Keratinocyte (primary cell): Measurements from ENCODE around the gene TGFBI. TPM values are rescaled to one million over a fixed set of nuclear protein-coding genes. Genes with fewer than 3 reads are reported as not detected.

ENCODE experiments used
- DNase-seq: peaks from one replicate; pipeline ENCODE4 v3.0.0-alpha.2; 2011; ENCODE audit warnings: low read depth, missing footprints, low spot score
- FAIRE-seq: peaks from 2 replicates; lab custom pipeline; 2011; peaks lifted over from hg19 to GRCh38; lab: Jason Lieb, UNC
- H2AFZ ChIP-seq: 2 replicates; pipeline ENCODE4 v1.6.0; 2012; ENCODE audit warnings: low read length, control low read depth, inconsistent platforms; ENCODE audit not compliant: control insufficient read depth
- H3K27ac ChIP-seq: 2 replicates; pipeline ENCODE4 v1.5.1; 2011; ENCODE audit warnings: low read length; ENCODE audit not compliant: control insufficient read depth, insufficient read depth
- H3K27me3 ChIP-seq: 3 replicates; pipeline ENCODE4 v1.6.0; 2011; ENCODE audit warnings: low read length; ENCODE audit not compliant: control insufficient read depth, insufficient read depth; ENCODE audit errors: extremely low read depth
- H3K36me3 ChIP-seq, 2 experiments: 2 replicates in 1 of 2; 3 replicates in 1 of 2; pipeline ENCODE4 v1.5.1; 2011; ENCODE audit warnings: low read length in 2 of 2, mild to moderate bottlenecking in 1 of 2; ENCODE audit not compliant: control insufficient read depth in 2 of 2, insufficient read depth in 2 of 2; ENCODE audit errors: extremely low read depth in 1 of 2
- H3K4me1 ChIP-seq: 3 replicates; pipeline ENCODE4 v1.5.1; 2011; ENCODE audit warnings: low read length; ENCODE audit not compliant: control insufficient read depth, insufficient read depth; ENCODE audit errors: extremely low read depth
- H3K4me2 ChIP-seq: 3 replicates; pipeline ENCODE4 v1.6.0; 2011; ENCODE audit warnings: low read depth, low read length; ENCODE audit not compliant: control insufficient read depth, insufficient read depth; ENCODE audit errors: extremely low read depth
- H3K4me3 ChIP-seq, 3 experiments: fragments of 200-600 bp in 1 of 3; sonication (generic) in 1 of 3; 2 replicates in 2 of 3; 3 replicates in 1 of 3; pipeline ENCODE4 v1.5.1; 2011 to 2016; ENCODE audit warnings: low read length in 3 of 3, mild to moderate bottlenecking in 3 of 3, control low read depth in 2 of 3, inconsistent platforms in 1 of 3, low read depth in 1 of 3, mixed read lengths in 1 of 3, mixed run types in 1 of 3, moderate library complexity in 1 of 3; ENCODE audit not compliant: control insufficient read depth in 2 of 3, insufficient read depth in 2 of 3; ENCODE audit errors: extremely low read depth in 1 of 3
- H3K79me2 ChIP-seq: 2 replicates; pipeline ENCODE4 v1.6.0; 2012; ENCODE audit warnings: low read length; ENCODE audit not compliant: control insufficient read depth, insufficient read depth
- H3K9ac ChIP-seq: 3 replicates; pipeline ENCODE4 v1.6.0; 2011; ENCODE audit warnings: low read length; ENCODE audit not compliant: control insufficient read depth, insufficient read depth; ENCODE audit errors: extremely low read depth
- H3K9me1 ChIP-seq: 3 replicates; pipeline ENCODE4 v1.6.0; 2011; ENCODE audit warnings: low read length; ENCODE audit not compliant: control insufficient read depth, insufficient read depth; ENCODE audit errors: extremely low read depth
- H3K9me3 ChIP-seq: 2 replicates; pipeline ENCODE4 v1.5.1; 2012; ENCODE audit warnings: low read depth, low read length; ENCODE audit not compliant: control insufficient read depth
- H4K20me1 ChIP-seq: 3 replicates; pipeline ENCODE4 v1.6.0; 2011; ENCODE audit warnings: low read length; ENCODE audit not compliant: control insufficient read depth, insufficient read depth; ENCODE audit errors: extremely low read depth
- EZH2 ChIP-seq: IDR thresholded peaks from one replicate; pipeline ENCODE4 v1.6.1; 2012; ENCODE audit warnings: inconsistent platforms, mild to moderate bottlenecking, low read length, moderate library complexity
- dilution Hi-C: fragments of 300-500 bp; cut with MboI; formaldehyde crosslinking; loops from one replicate; pipeline ENCODE4 v1.7.0; 2020; ENCODE audit warnings: low sequenced_read_pairs; ENCODE audit not compliant: extremely low pct_ligation_motif_present
- polyA plus RNA-seq, 5 experiments: library from polyadenylated mRNA; depleted of rRNA in 3 of 5; stranded (reverse) in 3 of 5; stranded (forward) in 1 of 5; unstranded in 1 of 5; fragments of >200 nt; gene quantifications; 1 replicate in 1 of 5; 2 replicates in 3 of 5; 3 replicates in 1 of 5; pipeline versions ENCODE4 v1.2.1 to v1.2.3, GENCODE V29; 2011 to 2012; ENCODE audit warnings: missing spikeins in 2 of 5, low read depth in 1 of 5, low replicate concordance in 1 of 5
- TF ChIP-seq, protein P1 (sequence below), 3 experiments: IDR thresholded peaks in 1 of 3; conservative IDR thresholded peaks in 1 of 3; optimal IDR thresholded peaks in 1 of 3; 2 replicates in 2 of 3; 3 replicates in 1 of 3; pipeline versions ENCODE3 to v1.5.1; 2011; ENCODE audit warnings: low read length in 3 of 3, mild to moderate bottlenecking in 3 of 3, moderate library complexity in 2 of 3, control low read depth in 1 of 3, inconsistent platforms in 1 of 3; ENCODE audit not compliant: insufficient read depth in 2 of 3; ENCODE audit errors: extremely low read depth in 1 of 3

Gene TGFBI
- polyA plus RNA-seq, 1 donor (not counting 4 experiments of a cell fraction or from before 2014, with no cell fraction given): 270 TPM

DNA sequence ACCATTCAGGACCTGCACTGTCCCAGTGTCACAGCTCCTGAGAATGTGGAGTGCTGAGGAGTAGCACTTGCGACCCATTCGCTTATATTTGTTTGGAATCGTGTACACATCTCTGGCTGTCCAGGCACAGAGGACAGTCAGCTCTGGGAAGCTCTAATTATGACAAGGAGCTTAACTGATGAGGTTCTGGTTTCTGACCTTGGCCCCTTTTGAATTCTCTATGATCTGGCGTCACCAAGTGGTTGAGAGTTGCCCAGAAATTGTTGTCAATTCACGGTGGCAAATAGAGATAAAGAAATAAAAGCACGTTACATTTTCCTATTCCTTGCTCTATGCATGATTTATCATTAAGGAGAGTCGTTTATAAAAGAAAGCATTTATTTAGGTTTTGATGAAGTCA, 39.1 kb upstream of the TGFBI start:
- H3K4me3 ChIP-seq: no peak overlapping the region
- TF ChIP-seq EZH2: no peak
- TF ChIP-seq, protein P1, sequence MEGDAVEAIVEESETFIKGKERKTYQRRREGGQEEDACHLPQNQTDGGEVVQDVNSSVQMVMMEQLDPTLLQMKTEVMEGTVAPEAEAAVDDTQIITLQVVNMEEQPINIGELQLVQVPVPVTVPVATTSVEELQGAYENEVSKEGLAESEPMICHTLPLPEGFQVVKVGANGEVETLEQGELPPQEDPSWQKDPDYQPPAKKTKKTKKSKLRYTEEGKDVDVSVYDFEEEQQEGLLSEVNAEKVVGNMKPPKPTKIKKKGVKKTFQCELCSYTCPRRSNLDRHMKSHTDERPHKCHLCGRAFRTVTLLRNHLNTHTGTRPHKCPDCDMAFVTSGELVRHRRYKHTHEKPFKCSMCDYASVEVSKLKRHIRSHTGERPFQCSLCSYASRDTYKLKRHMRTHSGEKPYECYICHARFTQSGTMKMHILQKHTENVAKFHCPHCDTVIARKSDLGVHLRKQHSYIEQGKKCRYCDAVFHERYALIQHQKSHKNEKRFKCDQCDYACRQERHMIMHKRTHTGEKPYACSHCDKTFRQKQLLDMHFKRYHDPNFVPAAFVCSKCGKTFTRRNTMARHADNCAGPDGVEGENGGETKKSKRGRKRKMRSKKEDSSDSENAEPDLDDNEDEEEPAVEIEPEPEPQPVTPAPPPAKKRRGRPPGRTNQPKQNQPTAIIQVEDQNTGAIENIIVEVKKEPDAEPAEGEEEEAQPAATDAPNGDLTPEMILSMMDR (optimal IDR thresholded peaks at IDR 0.05 in 1 of 3, IDR thresholded peaks at IDR 0.05 in 1 of 3, conservative IDR thresholded peaks at IDR 0.05 in 1 of 3; ENCODE audit: extremely low read depth in 1 of 3, insufficient read depth in 2 of 3, low read length in 3 of 3): no peak
- DNase-seq (no peak), FAIRE-seq (peak; percentile 23)
- H4K20me1 ChIP-seq: no peaks in the 10 kb centered on the region
- no peak overlapping the region for H3K4me2 ChIP-seq
- no peaks in the 10 kb centered on the region for H3K9me3 ChIP-seq
- no peaks in the 10 kb centered on the region for H3K79me2 ChIP-seq
- H3K36me3 ChIP-seq: no peaks in the 10 kb centered on the region
- H3K9me1 ChIP-seq: no peaks in the 10 kb centered on the region
- peaks cover 3% of the 10 kb centered on the region for H3K4me1 ChIP-seq
- H3K9ac ChIP-seq: no peak overlapping the region
- H3K27ac ChIP-seq: no peak overlapping the region
- H3K27me3 ChIP-seq: no peaks in the 10 kb centered on the region
- no peak overlapping the region for H2AFZ ChIP-seq
- dilution Hi-C loops: no loop called here

DNA sequence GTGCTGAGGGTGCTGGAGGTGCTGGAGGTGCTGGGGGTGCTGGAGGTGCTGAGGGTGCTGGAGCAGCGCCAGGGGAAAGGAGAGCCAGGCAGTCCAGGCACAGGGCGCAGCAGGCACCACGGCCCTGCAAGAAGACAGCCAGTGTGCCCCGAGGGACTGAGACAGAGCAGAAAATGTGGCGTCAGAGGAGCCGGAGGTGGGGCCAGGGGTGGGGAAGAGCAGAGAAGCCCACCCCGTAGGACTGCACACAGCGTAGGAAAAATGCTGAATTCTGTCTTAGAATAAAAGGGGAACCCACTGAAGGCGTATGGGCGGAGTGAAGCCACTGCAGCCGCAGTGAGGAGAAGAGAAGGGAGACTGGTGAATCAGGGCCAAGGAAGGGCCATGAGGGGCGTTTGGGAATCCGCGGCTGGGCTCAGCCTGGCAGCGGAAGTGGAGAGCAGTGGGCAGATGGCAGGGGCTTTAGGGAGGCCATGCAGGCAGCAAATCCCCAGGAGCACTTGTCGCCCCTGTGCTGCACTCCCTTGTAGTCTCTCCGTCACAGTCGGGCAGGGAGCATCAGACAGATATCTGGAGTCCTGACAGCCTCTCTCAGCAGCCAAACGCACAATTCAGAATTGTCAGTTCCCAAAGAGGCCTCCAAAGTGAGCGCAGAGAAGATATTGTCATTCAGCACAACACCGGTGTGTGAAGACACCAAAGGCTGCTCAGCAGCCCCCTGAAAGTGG, 38.1 kb upstream of the TGFBI start:
- H3K79me2 ChIP-seq: no peaks in the 10 kb centered on the region
- H2AFZ ChIP-seq: no peak overlapping the region
- DNase-seq: no peak
- TF ChIP-seq, protein P1 (optimal IDR thresholded peaks at IDR 0.05 in 1 of 3, IDR thresholded peaks at IDR 0.05 in 1 of 3, conservative IDR thresholded peaks at IDR 0.05 in 1 of 3; ENCODE audit: extremely low read depth in 1 of 3, insufficient read depth in 2 of 3, low read length in 3 of 3): no peak
- TF ChIP-seq EZH2: no peak
- H4K20me1 ChIP-seq: no peaks in the 10 kb centered on the region
- H3K9ac ChIP-seq: no peak overlapping the region
- H3K4me2 ChIP-seq: no peak overlapping the region
- H3K36me3 ChIP-seq: no peaks in the 10 kb centered on the region
- no peak overlapping the region for H3K27ac ChIP-seq
- H3K9me1 ChIP-seq: no peaks in the 10 kb centered on the region
- no peaks in the 10 kb centered on the region for H3K27me3 ChIP-seq
- H3K4me1 ChIP-seq: peaks cover 3% of the 10 kb centered on the region
- H3K9me3 ChIP-seq: no peaks in the 10 kb centered on the region
- no peak for FAIRE-seq
- no peak overlapping the region for H3K4me3 ChIP-seq
- dilution Hi-C loops: no loop called here
